Psoas muscle (tissue), 8 donors: ENCODE data around the gene CLSTN2. TPM values are rescaled to one million over a fixed set of nuclear protein-coding genes. Genes with fewer than 3 reads are reported as not detected.

ENCODE experiments used
- ATAC-seq, 4 donors: fragments of 200-7000 bp; cut with Tn5 transposase; one replicate each; pipeline ENCODE4 v1.9.1; 2020; ENCODE audit warnings: moderate library complexity in 3 of 4, mild to moderate bottlenecking in 2 of 4
- DNase-seq, 2 donors: peaks; one replicate each; pipeline ENCODE4 v3.0.0-alpha.2; 2020
- H3K27ac ChIP-seq: fragments of 200-600 bp; one replicate; pipeline ENCODE4 v1.8.0; 2022
- H3K27me3 ChIP-seq, 3 donors: fragments of 200-600 bp in 1 of 3; one replicate each; pipeline versions ENCODE4 v1.6.1 to v1.8.0; 2013 to 2022; ENCODE audit warnings: low read length in 2 of 3, mild to moderate bottlenecking in 2 of 3, moderate library complexity in 1 of 3; ENCODE audit not compliant: insufficient read depth in 3 of 3
- H3K36me3 ChIP-seq, 2 donors: fragments of 200-600 bp in 1 of 2; one replicate each; pipeline versions ENCODE4 v1.6.1 to v1.8.0; 2013 to 2022; ENCODE audit warnings: low read depth in 1 of 2, mild to moderate bottlenecking in 1 of 2, moderate library complexity in 1 of 2; ENCODE audit not compliant: insufficient read depth in 1 of 2
- H3K4me1 ChIP-seq: fragments of 200-600 bp; one replicate; pipeline ENCODE4 v1.8.0; 2022
- H3K4me3 ChIP-seq: fragments of 200-600 bp; one replicate; pipeline ENCODE4 v1.8.0; 2022; ENCODE audit warnings: mild to moderate bottlenecking
- H3K9me3 ChIP-seq: fragments of 200-600 bp; one replicate; pipeline ENCODE4 v1.8.0; 2022
- CTCF ChIP-seq: fragments of 200-600 bp; IDR thresholded peaks from one replicate; pipeline ENCODE4 v1.8.0; 2022; ENCODE audit warnings: antibody characterized with exemption
- whole genome bisulfite sequencing, 3 donors: extraction: QIAGEN DNeasy Blood & Tissue Kit; methylation state at CpG; one replicate each; pipeline versions ENCODE4 v1.1.6 to v1.1.7; 2013; 5-methylcytosine and 5-hydroxymethylcytosine counted together
- intact Hi-C, 2 donors: fragments of 100-400 bp; cut with DNase I; formaldehyde crosslinking; loops; one replicate each; pipeline versions ENCODE4 v1.11.0 to v1.14.2; 2022
- polyA plus RNA-seq, 3 donors: library from polyadenylated mRNA; stranded (reverse); fragments of 200-250 nt; gene quantifications; one replicate each; pipeline ENCODE4 v1.2.3, GENCODE V29; 2013
- total RNA-seq, 4 donors: library from RNA; stranded (reverse); fragmentation: NEBNext Ultra II Directional in 2 of 4; extraction: Animal tissue kit (Norgen Biotek cat#: 25700) in 2 of 4; gene quantifications; one replicate each; pipeline versions ENCODE4 v1.2.1 to v1.2.4, GENCODE V29; 2021 to 2023
- donor health status: healthy with polysubstance abuse.
- donor health status: DM: no; HTN: no; CAD: no; lungs with moderate emphysema.
- donor health status: Bipolar disorder and iron deficiency.
- donor health status: healthy.
- donor health status: DM: yes; HTN: yes; CAD: no.
- donor health status: DM: no; HTN: no; CAD: no.
- donor health status: DM: no; HTN: no; CAD: no.
- donor health status: DM: yes; HTN: yes; CAD: no.

CLSTN2 gene
- total and polyA plus RNA-seq, 7 donors: 0.24 to 5.0 (median 1.5) TPM

- H3K27ac ChIP-seq: no peak overlapping the region
- no peak overlapping the region for H3K4me3 ChIP-seq
- ATAC-seq (no peak), DNase-seq (no peak)
- WGBS, 3 donors: 46 to 48% (median 47%) methylated on average over 2 of the region's 2 CpGs
- intact Hi-C loops: no loop called here
- no peaks in the 10 kb centered on the region for H3K27me3 ChIP-seq
- no peaks in the 10 kb centered on the region for H3K36me3 ChIP-seq
- no peaks in the 10 kb centered on the region for H3K9me3 ChIP-seq
- no peaks in the 10 kb centered on the region for H3K4me1 ChIP-seq
- TF ChIP-seq CTCF: no peak
Observed at GRCh38 chr3:140010391-140010790, 75.4 kb downstream of the CLSTN2 start.

GRCh38 chr3:140011086-140011485 lies 76.1 kb downstream of the CLSTN2 start:
- intact Hi-C loops: no loop called here
- TF ChIP-seq CTCF: no peak
- ATAC-seq (no peak), DNase-seq (no peak)
- 95 to 98% (median 97%) methylated on average over 2 of the region's 2 CpGs for WGBS, 3 donors
- Histone ChIP-seq H3K36me3 (no peaks in the 10 kb centered on the region), H3K4me3 (no peak overlapping the region), H3K27me3 (no peaks in the 10 kb centered on the region), H3K9me3 (no peaks in the 10 kb centered on the region), H3K4me1 (no peaks in the 10 kb centered on the region), H3K27ac (no peak overlapping the region)

DNA sequence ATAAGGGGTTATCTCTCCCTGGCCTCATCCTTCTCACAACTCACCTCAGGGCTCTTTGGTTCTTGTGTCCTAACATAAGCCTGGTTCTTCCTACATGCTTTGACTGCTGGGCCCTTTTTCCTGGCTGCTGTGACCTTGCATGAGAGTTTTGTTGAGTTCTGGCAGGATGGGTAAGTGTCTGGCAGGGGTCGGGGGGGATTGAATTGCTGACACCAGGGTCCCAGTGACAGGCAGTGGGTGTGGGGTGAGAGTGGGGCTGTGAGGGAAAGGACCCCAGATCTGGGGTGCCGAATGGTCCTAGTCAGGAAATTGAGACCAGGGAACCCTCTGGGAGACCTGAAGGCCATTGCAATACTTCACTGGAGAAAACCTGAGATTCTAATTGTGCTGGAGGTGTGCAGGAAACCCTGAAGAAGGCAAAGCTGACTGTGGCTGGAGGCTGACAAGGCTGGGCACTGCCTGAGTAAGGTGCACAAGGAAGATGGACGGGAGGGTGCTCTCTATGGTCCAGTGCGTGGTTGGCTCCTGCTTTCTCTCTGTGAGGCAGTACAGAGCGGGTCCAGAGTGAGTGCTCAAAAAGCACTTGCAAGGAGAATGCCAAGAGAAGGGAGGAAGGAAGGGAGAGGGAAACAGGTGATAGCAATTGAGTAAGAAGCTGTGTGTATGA lies 76.8 kb downstream of the CLSTN2 start:
- no peaks in the 10 kb centered on the region for H3K9me3 ChIP-seq
- no peak overlapping the region for H3K27ac ChIP-seq
- intact Hi-C loops: no loop called here
- ATAC-seq (no peak), DNase-seq (no peak)
- 86 to 92% (median 91%) methylated on average over 5 of the region's 5 CpGs for WGBS, 3 donors
- H3K4me1 ChIP-seq: no peaks in the 10 kb centered on the region
- no peak overlapping the region for H3K4me3 ChIP-seq
- TF ChIP-seq CTCF: no peak
- H3K27me3 ChIP-seq: no peaks in the 10 kb centered on the region
- no peaks in the 10 kb centered on the region for H3K36me3 ChIP-seq

GRCh38 chr3:140013220-140013619 lies 78.2 kb downstream of the CLSTN2 start:
- TF ChIP-seq CTCF: no peak

More at GRCh38 chr3:140013220-140013619, 78.2 kb downstream of the CLSTN2 start:
- H3K4me1 ChIP-seq: no peaks in the 10 kb centered on the region
- intact Hi-C loops: no loop called here
- DNase-seq (no peak), ATAC-seq (no peak)
- no peak overlapping the region for H3K27ac ChIP-seq
- 66 to 90% (median 67%) methylated on average over 5 of the region's 5 CpGs for WGBS, 3 donors
- H3K9me3 ChIP-seq: no peaks in the 10 kb centered on the region
- no peaks in the 10 kb centered on the region for H3K27me3 ChIP-seq
- no peaks in the 10 kb centered on the region for H3K36me3 ChIP-seq
- no peak overlapping the region for H3K4me3 ChIP-seq
